HG02973 (cell line): ENCODE data around the gene PTPN21.

Experiments
- ATAC-seq: cut with Tn5 transposase; IDR thresholded peaks from one replicate; pipeline ENCODE4 v1.9.1; 2021; ENCODE audit warnings: moderate library complexity; ENCODE audit not compliant: unreplicated experiment

The PTPN21 gene

GRCh38 chr14:88473791-88474190 lies 81.0 kb downstream of the PTPN21 start:
- ATAC-seq: no peak

DNA sequence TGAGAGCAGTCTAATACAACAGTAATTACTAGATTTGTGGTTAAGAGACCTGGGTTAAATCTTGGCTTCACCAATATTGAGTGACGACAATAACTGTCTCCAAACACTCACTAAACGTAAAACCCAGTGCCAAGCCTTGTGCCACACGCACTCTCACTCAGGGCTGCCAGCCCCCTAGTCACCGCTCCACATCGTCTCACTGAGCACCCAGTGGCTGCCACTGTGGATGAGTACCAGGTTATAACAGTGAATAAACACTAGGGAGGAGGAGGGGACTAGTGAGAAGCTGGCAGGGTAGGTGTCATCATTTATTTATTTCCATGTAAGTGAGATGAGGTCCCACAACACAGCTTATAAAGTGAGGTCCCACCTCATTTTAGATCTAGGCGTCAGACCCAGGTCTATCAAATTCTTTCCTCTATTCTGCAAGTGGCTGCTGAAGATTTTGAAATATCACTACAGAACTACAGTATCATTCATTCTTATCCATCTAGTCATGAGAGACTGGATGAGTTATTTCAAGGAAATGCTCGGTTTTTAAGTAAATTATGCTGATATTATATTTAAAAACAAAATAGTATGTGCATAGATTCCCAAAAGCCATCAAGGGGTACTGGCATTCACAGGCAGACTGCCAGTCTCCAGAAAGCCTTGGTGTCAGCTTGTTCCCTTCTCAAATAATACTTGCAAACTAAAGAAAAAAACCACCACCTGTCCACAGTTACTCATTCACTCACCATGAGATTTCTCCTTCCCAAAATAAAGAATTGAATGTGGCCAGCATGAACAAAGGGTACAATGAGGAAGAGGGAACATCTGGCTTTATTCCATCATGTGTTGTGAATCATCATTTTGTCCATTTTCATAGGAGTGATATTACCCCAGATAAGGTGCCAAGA lies 84.0 kb downstream of the PTPN21 start:
- no peak for ATAC-seq

- no peak for ATAC-seq
Observed at GRCh38 chr14:88468406-88468805, 86.4 kb downstream of the PTPN21 start.

GRCh38 chr14:88463318-88463717 lies 91.5 kb downstream of the PTPN21 start:
- ATAC-seq: peak; percentile 59

GRCh38 chr14:88454886-88455285 lies 99.9 kb downstream of the PTPN21 start:
- no peak for ATAC-seq

GRCh38 chr14:88452231-88452630 lies 102.6 kb downstream of the PTPN21 start:
- no peak for ATAC-seq

DNA sequence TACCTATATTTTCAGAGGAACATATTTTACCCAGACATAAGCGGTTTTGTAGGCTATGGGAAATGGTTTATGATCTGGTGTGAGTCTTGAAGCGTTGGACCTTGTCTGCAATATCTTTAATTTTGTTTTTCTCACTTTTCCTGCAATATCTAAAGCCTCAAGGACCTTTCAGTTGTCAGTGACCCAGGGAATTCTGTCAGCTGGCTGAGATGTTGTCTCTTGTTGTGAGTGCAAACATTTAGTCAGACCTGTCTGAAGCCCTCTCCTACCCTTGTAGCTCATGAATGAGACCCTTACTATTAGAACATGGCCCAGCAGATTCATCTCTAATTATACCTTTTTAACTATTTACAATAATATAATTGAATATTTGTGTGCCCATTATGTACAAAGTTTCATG lies 115.7 kb downstream of the PTPN21 start:
- no peak for ATAC-seq

DNA sequence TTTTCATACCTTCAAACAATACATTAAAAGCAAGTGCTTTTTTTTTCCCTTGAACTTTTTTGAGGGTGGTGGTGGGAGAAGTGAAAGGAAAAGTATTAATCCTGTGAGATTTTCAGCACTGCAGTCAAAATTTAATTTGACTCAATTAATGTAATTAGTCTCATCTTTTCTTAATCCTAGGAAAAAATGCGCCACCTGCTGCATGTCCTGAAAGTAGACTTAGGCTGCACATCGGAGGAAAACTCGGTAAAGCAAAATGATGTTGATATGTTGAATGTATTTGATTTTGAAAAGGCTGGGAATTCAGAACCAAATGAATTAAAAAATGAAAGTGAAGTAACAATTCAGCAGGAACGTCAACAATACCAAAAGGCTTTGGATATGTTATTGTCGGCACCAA lies 117.1 kb downstream of the PTPN21 start:
- ATAC-seq: no peak

- no peak for ATAC-seq
Observed at GRCh38 chr14:88430976-88431375, 123.8 kb downstream of the PTPN21 start.

GRCh38 chr14:88426271-88426670 lies 128.5 kb downstream of the PTPN21 start:
- no peak for ATAC-seq

DNA sequence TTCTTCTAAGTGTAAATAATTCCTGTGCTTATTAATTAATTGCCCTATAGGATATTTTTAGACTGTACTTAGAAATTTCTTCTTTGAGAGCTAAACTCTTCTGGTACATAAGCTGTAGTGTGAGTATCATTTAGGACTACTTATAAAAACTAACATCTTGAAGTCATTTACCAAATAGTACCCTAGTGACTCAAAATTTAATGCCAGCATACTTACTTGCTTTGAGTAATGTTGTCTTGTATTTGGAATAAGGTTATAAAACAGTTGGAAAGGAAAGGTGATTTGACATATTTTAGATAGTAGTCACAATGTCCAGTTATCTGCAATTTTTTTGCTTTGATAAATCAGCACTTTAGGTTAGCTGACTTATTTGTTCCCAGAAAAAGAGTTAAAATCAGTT lies 130.2 kb downstream of the PTPN21 start:
- ATAC-seq: no peak

GRCh38 chr14:88422919-88423650 lies 131.7 kb downstream of the PTPN21 start:
- no peak for ATAC-seq

- no peak for ATAC-seq
Observed at GRCh38 chr14:88422047-88422446, 132.8 kb downstream of the PTPN21 start.

GRCh38 chr14:88421286-88421685 lies 133.5 kb downstream of the PTPN21 start:
- no peak for ATAC-seq

GRCh38 chr14:88420187-88420586 lies 134.6 kb downstream of the PTPN21 start:
- ATAC-seq: no peak

- ATAC-seq: no peak
Observed at GRCh38 chr14:88417594-88417993, 137.2 kb downstream of the PTPN21 start.
